H1 (cell line): Measurements from ENCODE around the gene EIF2B5. TPM values are rescaled to one million over a fixed set of nuclear protein-coding genes. Genes with fewer than 3 reads are reported as not detected.

Experiments used
- BRCA1 ChIP-seq: IDR thresholded peaks from 2 replicates; pipeline ENCODE4 v1.6.1; 2012; ENCODE audit warnings: low read depth, low read length, improper control_type of control experiment
- GABPA ChIP-seq: IDR thresholded peaks from 2 replicates; pipeline ENCODE4 v1.6.1; 2011; ENCODE audit warnings: mild to moderate bottlenecking, low read length, moderate library complexity, borderline replicate concordance; ENCODE audit not compliant: insufficient read depth
- JUN ChIP-seq: IDR thresholded peaks from 2 replicates; pipeline ENCODE4 v1.6.1; 2011; ENCODE audit warnings: low read depth, mild to moderate bottlenecking, improper control_type of control experiment, low read length
- JUND ChIP-seq: IDR thresholded peaks from 2 replicates; pipeline ENCODE4 v1.6.1; 2011; ENCODE audit warnings: mild to moderate bottlenecking, improper control_type of control experiment, low read length
- MAFK ChIP-seq: IDR thresholded peaks from 2 replicates; pipeline ENCODE4 v1.6.1; 2012; ENCODE audit warnings: low read depth, mild to moderate bottlenecking, improper control_type of control experiment, low read length
- NRF1 ChIP-seq: IDR thresholded peaks from 2 replicates; pipeline ENCODE4 v1.6.1; 2011; ENCODE audit warnings: mild to moderate bottlenecking, low read depth, low read length, improper control_type of control experiment
- RXRA ChIP-seq: IDR thresholded peaks from 2 replicates; pipeline ENCODE4 v1.6.1; 2011; ENCODE audit warnings: low read depth, mild to moderate bottlenecking, low read length, moderate library complexity; ENCODE audit not compliant: insufficient read depth
- SIN3A ChIP-seq, 2 experiments: IDR thresholded peaks in 1 of 2; conservative IDR thresholded peaks in 1 of 2; 2 replicates each; pipeline ENCODE4 v1.6.1; 2011 to 2012; ENCODE audit warnings: low read length in 2 of 2, improper control_type of control experiment in 1 of 2, low read depth in 1 of 2, mild to moderate bottlenecking in 1 of 2
- TEAD4 ChIP-seq: IDR thresholded peaks from 2 replicates; pipeline ENCODE4 v1.6.1; 2012; ENCODE audit warnings: low read depth, low read length, inconsistent platforms, mixed read lengths
- polyA plus RNA-seq, 7 experiments: library from polyadenylated mRNA; depleted of rRNA in 3 of 7; stranded (reverse) in 5 of 7; unstranded in 2 of 7; fragments of >200 nt in 5 of 7; fragments of 200-250 nt in 2 of 7; gene quantifications; 1 replicate in 5 of 7; 2 replicates in 1 of 7; 4 replicates in 1 of 7; pipeline versions ENCODE4 v1.2.1 to v1.2.3, GENCODE V29; 2011 to 2013; ENCODE audit warnings: missing spikeins in 2 of 7, mixed read lengths in 2 of 7
- total RNA-seq: library from RNA; stranded (reverse); fragmentation: NEBNext Ultra II Directional; extraction: Animal tissue kit (Norgen Biotek cat#: 25700); gene quantifications from 2 replicates; pipeline ENCODE4 v1.2.1, GENCODE V29; 2021
- TF ChIP-seq, protein P1 (sequence below), 3 experiments: IDR thresholded peaks; 1 replicate in 2 of 3; 2 replicates in 1 of 3; pipeline versions ENCODE4 v1.5.1 to v1.6.1; 2011; ENCODE audit warnings: low read length in 3 of 3, mild to moderate bottlenecking in 3 of 3, inconsistent platforms in 2 of 3, low read depth in 1 of 3, moderate library complexity in 1 of 3; ENCODE audit not compliant: insufficient read depth in 1 of 3; ENCODE audit errors: control extremely low read depth in 1 of 3

EIF2B5 gene
- total and polyA plus RNA-seq, 2 of the 8 experiments (the other 6 are each of a cell fraction or from before 2014, with no cell fraction given) = 33.1 to 40.0 TPM

DNA sequence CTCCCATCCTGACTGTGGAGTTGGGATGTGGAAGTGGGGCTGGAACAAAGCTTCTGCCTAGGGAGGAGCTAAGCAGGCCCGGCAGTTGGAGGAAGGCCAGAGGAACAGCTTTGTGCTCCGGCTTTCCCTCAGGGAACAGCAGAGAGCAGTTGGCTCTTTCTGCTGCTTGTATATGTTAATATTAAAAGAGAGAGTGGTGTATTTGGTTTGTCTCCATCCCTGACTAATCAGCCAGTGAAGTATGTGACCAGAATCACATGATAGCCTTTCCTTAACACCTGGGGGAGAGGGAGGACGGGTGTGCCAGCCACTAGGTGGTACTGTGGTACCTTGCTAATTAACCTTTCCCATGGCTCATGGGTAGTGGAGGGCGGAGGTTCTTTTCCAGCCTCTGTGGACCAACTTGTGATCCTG is 10.0 kb downstream of the EIF2B5 start (continued):
- TF ChIP-seq TEAD4 = no peak
- no peak for TF ChIP-seq RXRA
- TF ChIP-seq NRF1 = no peak
- TF ChIP-seq JUND = no peak
- TF ChIP-seq SIN3A (conservative IDR thresholded peaks at IDR 0.05 in 1 of 2, IDR thresholded peaks at IDR 0.05 in 1 of 2; ENCODE audit: low read depth in 1 of 2, low read length in 2 of 2) = peak in 1 of 2 experiments; percentile 59; a peak in 1 of 4 replicates
- no peak for TF ChIP-seq MAFK
- no peak for TF ChIP-seq GABPA
- TF ChIP-seq BRCA1 = no peak
- TF ChIP-seq JUN = no peak
- TF ChIP-seq, protein P1, sequence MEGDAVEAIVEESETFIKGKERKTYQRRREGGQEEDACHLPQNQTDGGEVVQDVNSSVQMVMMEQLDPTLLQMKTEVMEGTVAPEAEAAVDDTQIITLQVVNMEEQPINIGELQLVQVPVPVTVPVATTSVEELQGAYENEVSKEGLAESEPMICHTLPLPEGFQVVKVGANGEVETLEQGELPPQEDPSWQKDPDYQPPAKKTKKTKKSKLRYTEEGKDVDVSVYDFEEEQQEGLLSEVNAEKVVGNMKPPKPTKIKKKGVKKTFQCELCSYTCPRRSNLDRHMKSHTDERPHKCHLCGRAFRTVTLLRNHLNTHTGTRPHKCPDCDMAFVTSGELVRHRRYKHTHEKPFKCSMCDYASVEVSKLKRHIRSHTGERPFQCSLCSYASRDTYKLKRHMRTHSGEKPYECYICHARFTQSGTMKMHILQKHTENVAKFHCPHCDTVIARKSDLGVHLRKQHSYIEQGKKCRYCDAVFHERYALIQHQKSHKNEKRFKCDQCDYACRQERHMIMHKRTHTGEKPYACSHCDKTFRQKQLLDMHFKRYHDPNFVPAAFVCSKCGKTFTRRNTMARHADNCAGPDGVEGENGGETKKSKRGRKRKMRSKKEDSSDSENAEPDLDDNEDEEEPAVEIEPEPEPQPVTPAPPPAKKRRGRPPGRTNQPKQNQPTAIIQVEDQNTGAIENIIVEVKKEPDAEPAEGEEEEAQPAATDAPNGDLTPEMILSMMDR (IDR thresholded peaks at IDR 0.05; ENCODE audit: control extremely low read depth in 1 of 3, insufficient read depth in 1 of 3, low read depth in 1 of 3, low read length in 3 of 3) = peak; percentile 72 to 82 (median 73)
- TF ChIP-seq, all 59 proteins: peak for 3
